Panc1 (cell line): ENCODE results near the gene UPK3B.
"Not testable (repeated sequence)": the region's sequence is repeated elsewhere in the genome, so short reads cannot be mapped to it uniquely, and the experiment has no call there.

Experiments used
- POLR2AphosphoS5 ChIP-seq: IDR thresholded peaks from 2 replicates; pipeline ENCODE4 v1.6.1; 2012; ENCODE audit warnings: mild to moderate bottlenecking, low read depth, low read length, moderate library complexity
- REST ChIP-seq, 2 experiments: IDR thresholded peaks; 2 replicates each; pipeline ENCODE4 v1.6.1; 2011 to 2012; ENCODE audit warnings: low read depth in 2 of 2, control low read depth in 1 of 2, low read length in 1 of 2, mild to moderate bottlenecking in 1 of 2, moderate library complexity in 1 of 2; ENCODE audit not compliant: insufficient read depth in 1 of 2
- SIN3A ChIP-seq: IDR thresholded peaks from 2 replicates; pipeline ENCODE4 v1.6.1; 2012; ENCODE audit warnings: low read depth, mild to moderate bottlenecking, low read length, moderate library complexity, borderline replicate concordance; ENCODE audit not compliant: insufficient read depth
- TCF7L2 ChIP-seq: IDR thresholded peaks from 2 replicates; pipeline ENCODE4 v1.6.1; 2011; ENCODE audit warnings: mild to moderate bottlenecking, low read depth, low read length, inconsistent platforms
- TF ChIP-seq, protein P1 (sequence below): fragments of 450-650 bp; IDR thresholded peaks from 2 replicates; pipeline ENCODE4 v1.5.1; 2017; ENCODE audit warnings: mild to moderate bottlenecking

GRCh38 chr7:76460767-76461166, 49.6 kb upstream of the UPK3B start:
- TF ChIP-seq, protein P1, sequence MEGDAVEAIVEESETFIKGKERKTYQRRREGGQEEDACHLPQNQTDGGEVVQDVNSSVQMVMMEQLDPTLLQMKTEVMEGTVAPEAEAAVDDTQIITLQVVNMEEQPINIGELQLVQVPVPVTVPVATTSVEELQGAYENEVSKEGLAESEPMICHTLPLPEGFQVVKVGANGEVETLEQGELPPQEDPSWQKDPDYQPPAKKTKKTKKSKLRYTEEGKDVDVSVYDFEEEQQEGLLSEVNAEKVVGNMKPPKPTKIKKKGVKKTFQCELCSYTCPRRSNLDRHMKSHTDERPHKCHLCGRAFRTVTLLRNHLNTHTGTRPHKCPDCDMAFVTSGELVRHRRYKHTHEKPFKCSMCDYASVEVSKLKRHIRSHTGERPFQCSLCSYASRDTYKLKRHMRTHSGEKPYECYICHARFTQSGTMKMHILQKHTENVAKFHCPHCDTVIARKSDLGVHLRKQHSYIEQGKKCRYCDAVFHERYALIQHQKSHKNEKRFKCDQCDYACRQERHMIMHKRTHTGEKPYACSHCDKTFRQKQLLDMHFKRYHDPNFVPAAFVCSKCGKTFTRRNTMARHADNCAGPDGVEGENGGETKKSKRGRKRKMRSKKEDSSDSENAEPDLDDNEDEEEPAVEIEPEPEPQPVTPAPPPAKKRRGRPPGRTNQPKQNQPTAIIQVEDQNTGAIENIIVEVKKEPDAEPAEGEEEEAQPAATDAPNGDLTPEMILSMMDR, result not testable (repeated sequence)
- TF ChIP-seq POLR2AphosphoS5; REST (IDR thresholded peaks at IDR 0.05; ENCODE audit: insufficient read depth in 1 of 2, low read depth in 2 of 2, low read length in 1 of 2); TCF7L2; SIN3A: not testable (repeated sequence)
